GM12878 (cell line): ENCODE data around the gene LRP2BP. TPM values are rescaled to one million over a fixed set of nuclear protein-coding genes. Genes with fewer than 3 reads are reported as not detected.

Experiments used
- ATAC-seq: fragments of 200-7000 bp; cut with Tn5 transposase; 3 replicates; pipeline ENCODE4 v1.9.1; 2020; ENCODE audit warnings: mild to moderate bottlenecking, moderate library complexity
- BruUV-seq: library from RNA; stranded (reverse); fragments of 400-500 nt; replicated peaks from 2 replicates; lab custom pipeline; 2021; lab: Mats Ljungman, UMichigan
- CTCF ChIA-PET: fragments of 300-600 bp; sonication (Branson Sonifier 250); formaldehyde crosslinking; extraction: SDS; loops from one replicate; lab custom pipeline; 2021; ENCODE audit warnings: inconsistent platforms; lab: Yijun Ruan, JAX
- POLR2A ChIA-PET: fragments of 350-600 bp; formaldehyde crosslinking; extraction: SDS; loops from one replicate; lab custom pipeline; 2021; ENCODE audit warnings: inconsistent platforms; lab: Charles Lee
- RAD21 ChIA-PET: fragments of 300-600 bp; sonication (Branson Sonifier 250); formaldehyde crosslinking; loops from one replicate; lab custom pipeline; 2023; ENCODE audit warnings: antibody characterized with exemption; ENCODE audit not compliant: unreplicated experiment; lab: Charles Lee
- SMC1A ChIA-PET: fragments of 300-600 bp; sonication (Branson Sonifier 250); formaldehyde crosslinking; loops from one replicate; lab custom pipeline; 2023; ENCODE audit not compliant: unreplicated experiment, uncharacterized antibody; lab: Charles Lee
- DNase-seq: peaks from one replicate; pipeline ENCODE4 v3.0.0-alpha.2; 2011; ENCODE audit warnings: low read depth, low spot score
- FAIRE-seq: peaks from 3 replicates; lab custom pipeline; 2011; peaks lifted over from hg19 to GRCh38; lab: Jason Lieb, UNC
- H2AFZ ChIP-seq: 2 replicates; pipeline ENCODE4 v1.6.0; 2011; ENCODE audit warnings: low read depth, low read length, control low read depth; ENCODE audit not compliant: control insufficient read depth
- H3K27ac ChIP-seq: 2 replicates; pipeline ENCODE4 v1.5.1; 2011; ENCODE audit warnings: control low read depth; ENCODE audit not compliant: control insufficient read depth, insufficient read depth
- H3K27me3 ChIP-seq, 2 experiments: replicated peaks in 1 of 2; 2 replicates each; pipeline versions ENCODE4 v1.6.0 to v1.6.1; 2011; ENCODE audit warnings: low read length in 1 of 2; ENCODE audit not compliant: control insufficient read depth in 2 of 2, insufficient read depth in 2 of 2
- H3K36me3 ChIP-seq, 2 experiments: 2 replicates each; pipeline ENCODE4 v1.5.1; 2011; ENCODE audit warnings: low read length in 1 of 2; ENCODE audit not compliant: control insufficient read depth in 2 of 2, insufficient read depth in 2 of 2
- H3K4me1 ChIP-seq: 2 replicates; pipeline ENCODE4 v1.6.1; 2011; ENCODE audit warnings: mild to moderate bottlenecking, low read length, moderate library complexity, mixed read lengths; ENCODE audit not compliant: control insufficient read depth, insufficient read depth
- H3K4me2 ChIP-seq: 2 replicates; pipeline ENCODE4 v1.6.0; 2011; ENCODE audit warnings: control low read depth; ENCODE audit not compliant: control insufficient read depth, insufficient read depth
- H3K4me3 ChIP-seq: fragments of 200-600 bp; sonication (generic); 2 replicates; pipeline ENCODE4 v1.5.1; 2016
- H3K79me2 ChIP-seq: 2 replicates; pipeline ENCODE4 v1.6.0; 2011; ENCODE audit warnings: low read length; ENCODE audit not compliant: control insufficient read depth, insufficient read depth
- H3K9ac ChIP-seq: 2 replicates; pipeline ENCODE4 v1.8.0; 2011; ENCODE audit warnings: low read length, control low read depth, mixed read lengths; ENCODE audit not compliant: control insufficient read depth, insufficient read depth
- H3K9me3 ChIP-seq: replicated peaks from 3 replicates; pipeline ENCODE4 v1.5.1; 2011; ENCODE audit warnings: mild to moderate bottlenecking, low read length; ENCODE audit not compliant: control insufficient read depth, insufficient read depth
- H4K20me1 ChIP-seq: 2 replicates; pipeline ENCODE4 v1.6.0; 2011; ENCODE audit not compliant: control insufficient read depth, insufficient read depth
- CEBPB ChIP-seq, 2 experiments: fragments of 150-350 bp in 1 of 2; IDR thresholded peaks; 2 replicates each; pipeline ENCODE4 v1.6.1; 2012 to 2014; ENCODE audit warnings: low read depth in 2 of 2, low read length in 2 of 2, borderline replicate concordance in 1 of 2, inconsistent platforms in 1 of 2
- CREB1 ChIP-seq: IDR thresholded peaks from 2 replicates; pipeline ENCODE4 v1.6.1; 2012; ENCODE audit warnings: low read depth, mild to moderate bottlenecking, inconsistent platforms
- FOXM1 ChIP-seq: IDR thresholded peaks from 2 replicates; pipeline ENCODE4 v1.6.1; 2012; ENCODE audit warnings: low read depth, mild to moderate bottlenecking, inconsistent platforms, low read length, moderate library complexity
- KDM1A ChIP-seq: fragments of 200-600 bp; sonication (generic); IDR thresholded peaks from 2 replicates; pipeline ENCODE4 v1.6.1; 2016; ENCODE audit warnings: borderline replicate concordance
- NFXL1 ChIP-seq: fragments of 450-650 bp; IDR thresholded peaks from 2 replicates; pipeline ENCODE4 v1.6.1; 2017; ENCODE audit warnings: antibody characterized with exemption, mild to moderate bottlenecking, borderline replicate concordance
- NKRF ChIP-seq: fragments of 450-650 bp; conservative IDR thresholded peaks from 2 replicates; pipeline ENCODE4 v1.6.1; 2017; ENCODE audit warnings: mild to moderate bottlenecking, moderate library complexity
- POLR2A ChIP-seq: IDR thresholded peaks from 2 replicates; pipeline ENCODE4 v1.6.1; 2011; ENCODE audit warnings: low read depth, mild to moderate bottlenecking, low read length
- RB1 ChIP-seq: fragments of 450-650 bp; formaldehyde crosslinking; IDR thresholded peaks from 2 replicates; pipeline ENCODE4 v1.6.1; 2017; ENCODE audit warnings: mild to moderate bottlenecking, borderline replicate concordance
- RUNX3 ChIP-seq: IDR thresholded peaks from 2 replicates; pipeline ENCODE4 v1.6.1; 2012; ENCODE audit warnings: low read length, inconsistent platforms
- TCF12 ChIP-seq: IDR thresholded peaks from 2 replicates; pipeline ENCODE4 v1.6.1; 2011; ENCODE audit warnings: low read depth, mild to moderate bottlenecking, low read length
- WRNIP1 ChIP-seq: IDR thresholded peaks from 2 replicates; pipeline ENCODE4 v1.6.1; 2011; ENCODE audit warnings: low read depth, low read length, improper control_type of control experiment, borderline replicate concordance
- whole genome bisulfite sequencing: methylation state at CpG from one replicate; pipeline ENCODE4 v1.1.6; 2016; ENCODE audit warnings: low lambda C conversion rate; ENCODE audit not compliant: insufficient replicate concordance, insufficient coverage; ENCODE audit errors: missing lambda C conversion rate; 5-methylcytosine and 5-hydroxymethylcytosine counted together
- in situ Hi-C: fragments of 300-500 bp; cut with MboI; formaldehyde crosslinking; loops from 9 replicates; pipeline ENCODE4 v1.14.3; 2018; ENCODE audit warnings: mixed read lengths
- intact Hi-C: fragments of 100-400 bp; cut with micrococcal nuclease; formaldehyde crosslinking; loops from one replicate; pipeline ENCODE4 v1.14.2; 2022; ENCODE audit not compliant: unreplicated experiment
- polyA plus RNA-seq, 11 experiments: library from polyadenylated mRNA; depleted of rRNA in 4 of 11; unstranded in 6 of 11; stranded (reverse) in 5 of 11; fragments of >200 nt; fragmentation: Nextera tagmentation in 4 of 11; fragmentation: Illumina TruSeq in 1 of 11; extraction: Ambion mirVana in 4 of 11; extraction: Trizol in 1 of 11; gene quantifications; 1 replicate in 1 of 11; 2 replicates in 10 of 11; pipeline versions ENCODE4 v1.2.1 to v1.2.3, GENCODE V29; 2011 to 2016; ENCODE audit warnings: inconsistent platforms in 2 of 11, missing spikeins in 2 of 11, low read depth in 1 of 11
- total RNA-seq, 4 experiments: library from RNA; depleted of rRNA in 3 of 4; stranded (reverse); fragments of >200 nt in 3 of 4; fragmentation: Illumina TruSeq in 1 of 4; extraction: Trizol in 1 of 4; gene quantifications; 2 replicates each; pipeline versions ENCODE4 v1.2.1 to v1.2.3, GENCODE V29; 2013 to 2021
- TF ChIP-seq, protein P1 (sequence below): fragments of 450-650 bp; formaldehyde crosslinking; IDR thresholded peaks from 2 replicates; pipeline ENCODE4 v1.4.0; 2020; ENCODE audit warnings: mild to moderate bottlenecking, moderate library complexity

LRP2BP gene
- total and polyA plus RNA-seq, 10 of the 15 experiments (the other 5 are each of a cell fraction or from before 2014, with no cell fraction given): 0.27 to 5.2 (median 1.0) TPM

GRCh38 chr4:185318679-185319078, 77.0 kb downstream of the LRP2BP start:
- Histone ChIP-seq H3K79me2 (no peaks in the 10 kb centered on the region; the same call in 1 of the 2 replicates), H3K4me1 (peaks cover 8% of the 10 kb centered on the region; the same call in 1 of the 2 replicates), H3K4me3 (no peak overlapping the region), H3K27me3 (no peaks in the 10 kb centered on the region), H4K20me1 (no peaks in the 10 kb centered on the region), H3K4me2 (no peak overlapping the region), H3K27ac (peak overlapping the region; percentile 27; the same call in 1 of the 2 replicates), H2AFZ (no peak overlapping the region), H3K9me3 (peaks cover 4% of the 10 kb centered on the region; the same call in 2 of the 3 replicates), H3K9ac (no peak overlapping the region), H3K36me3 (peaks cover 0 to 23% of the 10 kb centered on the region in 2 experiments; a peak in 3 of 4 replicates)
- TF ChIP-seq KDM1A (no peak), FOXM1 (0 out of 2 replicates have a peak, but pooled peaks have one; percentile 20), NFXL1 (no peak)
- no peak for FAIRE-seq
- in situ Hi-C loops (no loop called here), intact Hi-C loops (no loop called here)
- no TSS peak for BruUV-seq
- ChIA-PET RAD21 (interaction anchor here (1.0 to 1.4 kb wide), 2 partner anchors 13 to 22 kb away, joined by 3 read pairs; no protein-coding TSS in a partner anchor), POLR2A (no interaction called here), CTCF (interaction anchor here (0.5 to 1.4 kb wide), 4 partner anchors 9 to 433 kb away, joined by 3 read pairs; no protein-coding TSS in a partner anchor), SMC1A (interaction anchor here (0.5 to 1.1 kb wide), 3 partner anchors 14 to 68 kb away, joined by 3 read pairs; no protein-coding TSS in a partner anchor)
- ATAC-seq: peak; percentile 57; the same call in 2 of the 3 replicates
- DNase-seq: no peak
- 43% methylated on average over 2 of the region's 2 CpGs for WGBS

DNA sequence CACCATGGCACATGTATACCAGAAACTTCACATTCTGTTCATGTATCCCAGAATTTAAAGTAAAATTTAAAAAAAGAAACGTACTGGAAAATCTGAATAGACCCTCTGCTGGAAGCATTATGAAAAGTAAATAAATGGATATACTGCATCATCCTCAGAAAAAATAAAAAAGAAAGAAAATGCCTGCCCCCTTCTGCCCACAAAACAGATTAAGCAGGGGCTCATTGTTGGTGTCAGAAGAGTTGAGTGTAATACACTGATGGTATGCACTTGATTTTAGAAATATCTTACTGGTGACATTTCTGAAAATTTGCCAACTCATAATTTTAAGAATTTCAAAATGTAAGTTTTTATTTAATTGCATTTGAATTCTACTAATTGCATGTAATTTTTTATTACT, 77.8 kb downstream of the LRP2BP start:
- ChIA-PET RAD21 (no interaction called here), CTCF (no interaction called here), POLR2A (no interaction called here), SMC1A (no interaction called here)
- FAIRE-seq: no peak
- Histone ChIP-seq H4K20me1 (no peaks in the 10 kb centered on the region), H2AFZ (no peak overlapping the region), H3K27me3 (no peaks in the 10 kb centered on the region), H3K79me2 (no peaks in the 10 kb centered on the region; the same call in 1 of the 2 replicates), H3K4me2 (no peak overlapping the region), H3K4me1 (peaks cover 8% of the 10 kb centered on the region; the same call in 1 of the 2 replicates), H3K4me3 (no peak overlapping the region), H3K36me3 (peaks cover 0 to 31% of the 10 kb centered on the region in 2 experiments; a peak in 3 of 4 replicates), H3K9ac (no peak overlapping the region), H3K27ac (no peak overlapping the region; the same call in 1 of the 2 replicates), H3K9me3 (peaks cover 4% of the 10 kb centered on the region; the same call in 2 of the 3 replicates)
- 100% methylated on average over 1 of the region's 1 CpG for WGBS
- intact Hi-C loops: no loop called here
- in situ Hi-C loops: no loop called here
- no peak for DNase-seq
- TF ChIP-seq CEBPB (IDR thresholded peaks at IDR 0.05; ENCODE audit: borderline replicate concordance in 1 of 2, low read depth in 2 of 2, low read length in 2 of 2): no peak
- TF ChIP-seq TCF12: no peak
- TF ChIP-seq, protein P1, sequence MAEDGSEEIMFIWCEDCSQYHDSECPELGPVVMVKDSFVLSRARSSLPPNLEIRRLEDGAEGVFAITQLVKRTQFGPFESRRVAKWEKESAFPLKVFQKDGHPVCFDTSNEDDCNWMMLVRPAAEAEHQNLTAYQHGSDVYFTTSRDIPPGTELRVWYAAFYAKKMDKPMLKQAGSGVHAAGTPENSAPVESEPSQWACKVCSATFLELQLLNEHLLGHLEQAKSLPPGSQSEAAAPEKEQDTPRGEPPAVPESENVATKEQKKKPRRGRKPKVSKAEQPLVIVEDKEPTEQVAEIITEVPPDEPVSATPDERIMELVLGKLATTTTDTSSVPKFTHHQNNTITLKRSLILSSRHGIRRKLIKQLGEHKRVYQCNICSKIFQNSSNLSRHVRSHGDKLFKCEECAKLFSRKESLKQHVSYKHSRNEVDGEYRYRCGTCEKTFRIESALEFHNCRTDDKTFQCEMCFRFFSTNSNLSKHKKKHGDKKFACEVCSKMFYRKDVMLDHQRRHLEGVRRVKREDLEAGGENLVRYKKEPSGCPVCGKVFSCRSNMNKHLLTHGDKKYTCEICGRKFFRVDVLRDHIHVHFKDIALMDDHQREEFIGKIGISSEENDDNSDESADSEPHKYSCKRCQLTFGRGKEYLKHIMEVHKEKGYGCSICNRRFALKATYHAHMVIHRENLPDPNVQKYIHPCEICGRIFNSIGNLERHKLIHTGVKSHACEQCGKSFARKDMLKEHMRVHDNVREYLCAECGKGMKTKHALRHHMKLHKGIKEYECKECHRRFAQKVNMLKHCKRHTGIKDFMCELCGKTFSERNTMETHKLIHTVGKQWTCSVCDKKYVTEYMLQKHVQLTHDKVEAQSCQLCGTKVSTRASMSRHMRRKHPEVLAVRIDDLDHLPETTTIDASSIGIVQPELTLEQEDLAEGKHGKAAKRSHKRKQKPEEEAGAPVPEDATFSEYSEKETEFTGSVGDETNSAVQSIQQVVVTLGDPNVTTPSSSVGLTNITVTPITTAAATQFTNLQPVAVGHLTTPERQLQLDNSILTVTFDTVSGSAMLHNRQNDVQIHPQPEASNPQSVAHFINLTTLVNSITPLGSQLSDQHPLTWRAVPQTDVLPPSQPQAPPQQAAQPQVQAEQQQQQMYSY (CRISPR knock-in tag): no peak
- no peak for TF ChIP-seq WRNIP1
- no peak for TF ChIP-seq POLR2A
- no peak for TF ChIP-seq RB1
- no peak for TF ChIP-seq CREB1
- TF ChIP-seq NKRF: no peak
- no peak for TF ChIP-seq RUNX3
- no TSS peak for BruUV-seq
- no peak for ATAC-seq
